Stimulated activated CD4-positive, alpha-beta T cell treated with anti-CD3 and anti-CD28 coated beads, Interleukin-4, amount 100 ng/mL, for 24 hours (primary cell): Measurements from ENCODE around the gene HBA2.
"Not testable (repeated sequence)": the region's sequence is repeated elsewhere in the genome, so short reads cannot be mapped to it uniquely, and the experiment has no call there.

Source experiments
- DNase-seq: peaks from one replicate; pipeline ENCODE4 v3.0.0-alpha.2; 2020

Gene HBA2

GRCh38 chr16:204046-204445 lies 31.4 kb downstream of the HBA2 start:
- DNase-seq: not testable (repeated sequence)

GRCh38 chr16:209359-209758 lies 36.7 kb downstream of the HBA2 start:
- not testable (repeated sequence) for DNase-seq

GRCh38 chr16:211631-212180 lies 39.0 kb downstream of the HBA2 start:
- not testable (repeated sequence) for DNase-seq

GRCh38 chr16:212999-213398 lies 40.3 kb downstream of the HBA2 start:
- DNase-seq: no peak

- DNase-seq: no peak
Observed at GRCh38 chr16:220021-220420, 47.3 kb downstream of the HBA2 start.
